ENCODE data around the gene SORBS2. TPM values are rescaled to one million over a fixed set of nuclear protein-coding genes. Genes with fewer than 3 reads are reported as not detected.

The SORBS2 gene
- total and polyA plus RNA-seq, 2 of the 4 experiments (the other 2 are of a cell fraction), result 0.18 TPM; not detected in 1

DNA sequence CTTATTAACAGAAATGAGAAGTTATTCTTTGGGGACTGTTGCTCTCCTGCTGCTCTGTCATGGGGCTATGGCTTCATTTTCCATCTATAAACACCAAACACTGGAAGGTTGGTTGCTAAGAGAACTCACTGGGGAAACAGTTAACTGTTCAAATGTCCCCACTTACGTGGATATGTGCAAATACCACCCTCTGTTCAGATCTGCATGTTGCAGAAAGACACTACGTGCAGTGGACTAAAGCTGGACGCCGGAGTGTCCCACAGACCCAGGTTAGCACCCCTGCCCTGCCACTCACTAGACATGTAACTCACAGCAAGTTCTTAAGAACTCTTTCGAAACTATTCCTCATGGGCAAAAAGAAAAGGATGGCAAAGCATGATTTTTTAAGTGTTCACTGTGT, 62.1 kb downstream of the SORBS2 start:
- no peaks in the 10 kb centered on the region for H4K20me1 ChIP-seq (ENCODE audit: insufficient read depth, low read length)
- 20% methylated on average over 2 of the region's 5 CpGs; no CpG with 5 or more reads in 1 of the 2 experiments for WGBS, 2 experiments (ENCODE audit: extremely low coverage in 2 of 2, insufficient read length in 1 of 2)
- dilution Hi-C loops (cut with HindIII; ENCODE audit: low sequenced_read_pairs, unreplicated experiment) (no loop called here), intact Hi-C loops (cut with micrococcal nuclease) (no loop called here), in situ Hi-C loops (cut with MboI; ENCODE audit: low sequenced_read_pairs) (no loop called here)
- DNase-seq, result no peak
- no peak overlapping the region for H3K4me3 ChIP-seq (ENCODE audit: insufficient read depth, low read depth, low read length)
- no peak overlapping the region for H3K56ac ChIP-seq (ENCODE audit: extremely low read depth, insufficient read depth, low read length)
- no peak overlapping the region for H3K18ac ChIP-seq (ENCODE audit: low read depth, low read length)
- no peaks in the 10 kb centered on the region for H3K4me1 ChIP-seq (ENCODE audit: control insufficient read depth, insufficient read depth, low read length)
- H2AK5ac ChIP-seq (ENCODE audit: low read depth, low read length), result no peak overlapping the region
- H2BK120ac ChIP-seq (ENCODE audit: low read depth, low read length), result no peak overlapping the region
- H2BK15ac ChIP-seq (ENCODE audit: low read depth, low read length), result no peak overlapping the region
- TF ChIP-seq, protein P1, sequence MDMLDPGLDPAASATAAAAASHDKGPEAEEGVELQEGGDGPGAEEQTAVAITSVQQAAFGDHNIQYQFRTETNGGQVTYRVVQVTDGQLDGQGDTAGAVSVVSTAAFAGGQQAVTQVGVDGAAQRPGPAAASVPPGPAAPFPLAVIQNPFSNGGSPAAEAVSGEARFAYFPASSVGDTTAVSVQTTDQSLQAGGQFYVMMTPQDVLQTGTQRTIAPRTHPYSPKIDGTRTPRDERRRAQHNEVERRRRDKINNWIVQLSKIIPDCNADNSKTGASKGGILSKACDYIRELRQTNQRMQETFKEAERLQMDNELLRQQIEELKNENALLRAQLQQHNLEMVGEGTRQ (IDR thresholded peaks at IDR 0.05; ENCODE audit: low read depth, low read length), result no peak
- no peak for TF ChIP-seq RCOR1 (IDR thresholded peaks at IDR 0.05; ENCODE audit: insufficient replicate concordance, low read length)
- no peak for TF ChIP-seq POLR2A (IDR thresholded peaks at IDR 0.05; ENCODE audit: low read depth, low read length)
- no peak for TF ChIP-seq NFE2L2 (IDR thresholded peaks at IDR 0.05; ENCODE audit: low read depth, low read length)
- TF ChIP-seq CTCF (conservative IDR thresholded peaks at IDR 0.05; ENCODE audit: low read depth, low read length), result no peak
- TF ChIP-seq ELK1 (IDR thresholded peaks at IDR 0.05; ENCODE audit: borderline replicate concordance, low read depth, low read length), result no peak
- no peaks in the 10 kb centered on the region for H3K9me1 ChIP-seq (ENCODE audit: insufficient read depth, low read length)
- no peaks in the 10 kb centered on the region; the same call in 1 of the 2 replicates for H3K9me3 ChIP-seq (ENCODE audit: control insufficient read depth, insufficient read depth, low read length)
- H3K9ac ChIP-seq (ENCODE audit: low read depth, low read length), result no peak overlapping the region
- H3K27ac ChIP-seq (ENCODE audit: insufficient read depth, low read length), result no peak overlapping the region
- no peak overlapping the region for H2BK20ac ChIP-seq (ENCODE audit: low read depth, low read length)
- no peak overlapping the region; the same call in 1 of the 2 replicates for H3K14ac ChIP-seq (replicated peaks; ENCODE audit: low read depth, low read length)
- H2AFZ ChIP-seq (replicated peaks; ENCODE audit: low read length, poor library complexity), result no peak overlapping the region
- no peak overlapping the region for H4K91ac ChIP-seq (ENCODE audit: insufficient read depth, low read depth, low read length)
- H3K27me3 ChIP-seq (ENCODE audit: control insufficient read depth, insufficient read depth, low read length), result peaks cover 39% of the 10 kb centered on the region
- H3K23ac ChIP-seq (ENCODE audit: low read depth, low read length), result no peak overlapping the region
- no peak overlapping the region for H3K4ac ChIP-seq (ENCODE audit: low read depth, low read length)
- no peak for ATAC-seq (ENCODE audit: low read depth)
- H3K36me3 ChIP-seq (ENCODE audit: control insufficient read depth, insufficient read depth, low read length), result no peaks in the 10 kb centered on the region
- no peak overlapping the region for H4K5ac ChIP-seq (ENCODE audit: low read depth, low read length)
- ChIA-PET POLR2A (ENCODE audit: unreplicated experiment) (no interaction called here), CTCF (no interaction called here)
- H3K4me2 ChIP-seq (ENCODE audit: low read depth, low read length), result no peak overlapping the region
- H2BK5ac ChIP-seq (ENCODE audit: low read depth, low read length, poor library complexity, severe bottlenecking), result no peak overlapping the region
- H3K79me1 ChIP-seq (ENCODE audit: low read depth in 1 of 2, low read length in 2 of 2), result no peaks in the 10 kb centered on the region
- no peak overlapping the region for H2AK9ac ChIP-seq (replicated peaks; ENCODE audit: low read depth, low read length, poor library complexity)
- no TSS peak for BruUV-seq (replicated peaks)
- no peak overlapping the region for H4K8ac ChIP-seq (ENCODE audit: low read depth in 2 of 2, low read length in 2 of 2)

All from IMR-90 (cell line).